Measurements from ENCODE around the gene NXN. TPM values are rescaled to one million over a fixed set of nuclear protein-coding genes. Genes with fewer than 3 reads are reported as not detected.
"Not testable (repeated sequence)": the region's sequence is repeated elsewhere in the genome, so short reads cannot be mapped to it uniquely, and the experiment has no call there.

Gene NXN
- total RNA-seq, 3 donors from 2014 or later = 0.18 to 0.49 (median 0.18) TPM

DNA sequence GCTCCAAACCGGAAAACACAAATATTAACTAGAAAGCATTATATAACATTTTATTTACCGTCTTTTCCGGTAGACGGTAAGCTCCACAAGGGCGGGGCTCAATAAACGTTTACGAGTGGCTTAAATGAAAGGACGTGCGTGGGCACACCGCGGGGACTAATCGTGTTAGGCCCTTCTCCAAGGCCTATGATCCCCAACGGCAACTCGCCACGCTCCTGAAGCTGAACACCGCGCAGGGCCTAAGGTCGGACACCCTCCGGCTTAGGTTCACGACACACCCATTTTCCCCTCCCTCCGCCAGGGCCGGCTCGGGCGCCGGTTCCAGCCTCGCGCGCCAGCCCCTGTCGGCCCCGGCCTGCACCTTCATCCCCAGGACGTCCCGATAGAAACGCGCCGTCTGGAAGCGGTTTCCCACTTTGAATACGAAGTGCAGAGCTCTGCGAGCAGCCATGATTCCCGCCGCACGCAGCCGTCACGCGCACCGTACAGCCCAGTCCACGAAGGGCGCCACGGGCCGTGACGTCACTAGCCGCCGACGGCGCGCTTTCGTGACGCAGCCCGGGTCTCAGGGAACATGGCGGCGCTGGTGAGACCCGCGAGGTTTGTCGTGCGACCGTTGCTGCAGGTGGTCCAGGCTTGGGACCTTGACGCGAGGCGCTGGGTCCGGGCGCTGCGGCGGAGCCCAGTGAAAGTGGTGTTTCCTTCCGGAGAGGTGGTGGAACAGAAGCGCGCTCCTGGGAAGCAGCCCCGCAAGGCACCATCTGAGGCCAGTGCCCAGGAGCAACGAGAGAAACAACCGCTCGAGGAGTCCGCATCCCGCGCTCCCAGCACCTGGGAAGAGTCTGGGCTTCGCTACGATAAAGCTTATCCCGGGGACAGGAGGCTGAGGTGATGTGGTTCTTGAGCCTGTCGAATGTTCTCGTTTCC, 197.5 kb downstream of the NXN start, which contains the start of the genes GLOD4 and MRM3:
Gene GLOD4, minus strand, starts transcription at position 476 of the 927 bp plus-strand sequence. Its CDS starts 25 bp downstream, at position 451.
Gene MRM3, plus strand, starts transcription at position 549 of the 927 bp plus-strand sequence. Its CDS starts 26 bp downstream, at position 575.
- peak; percentile 95 for DNase-seq
- peaks cover 19% of the 10 kb centered on the region for H3K36me3 Mint-ChIP-seq (ENCODE audit: insufficient read depth)
- peaks cover 31% of the 10 kb centered on the region for H3K4me1 Mint-ChIP-seq (ENCODE audit: low read depth)
- H3K27me3 Mint-ChIP-seq (ENCODE audit: low read depth) = no peaks in the 10 kb centered on the region
- peak; percentile 95 to 96 for ATAC-seq
- peak within 1 kb of the TSS; percentile 97 for H3K4me3 Mint-ChIP-seq
- H3K9me3 Mint-ChIP-seq = no peaks in the 10 kb centered on the region

DNA sequence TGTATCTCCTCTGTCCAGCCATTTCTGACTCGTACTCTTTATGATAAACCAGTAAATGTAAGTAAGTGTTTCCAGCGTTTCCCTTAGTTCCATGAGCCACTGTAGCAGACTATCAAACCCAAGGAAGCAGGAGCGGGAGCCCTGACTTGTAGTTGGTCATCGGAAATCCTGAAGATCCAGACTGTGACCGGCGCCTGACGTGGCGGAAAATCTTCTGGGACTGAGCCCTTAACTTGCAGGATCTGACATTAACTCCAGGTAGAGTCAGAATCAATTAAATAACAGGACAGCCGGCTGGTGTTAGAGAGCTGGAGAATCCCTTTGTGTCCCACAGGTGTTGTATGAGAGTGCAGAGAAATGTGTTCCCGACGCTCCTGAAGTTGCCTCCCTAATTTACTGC, 201.5 kb downstream of the NXN start:
- Mint-ChIP-seq H3K4me1 (ENCODE audit: low read depth) (peaks cover 24% of the 10 kb centered on the region), H3K27me3 (ENCODE audit: low read depth) (no peaks in the 10 kb centered on the region), H3K9me3 (no peaks in the 10 kb centered on the region), H3K36me3 (ENCODE audit: insufficient read depth) (peaks cover 38% of the 10 kb centered on the region), H3K4me3 (no peak overlapping the region)
- no peak for ATAC-seq
- DNase-seq = no peak

GRCh38 chr17:774313-774584, 205.3 kb downstream of the NXN start:
- ATAC-seq = no peak
- peaks cover 52% of the 10 kb centered on the region for H3K36me3 Mint-ChIP-seq (ENCODE audit: insufficient read depth)
- H3K27me3 Mint-ChIP-seq (ENCODE audit: low read depth) = no peaks in the 10 kb centered on the region
- no peak overlapping the region for H3K4me3 Mint-ChIP-seq
- no peak for DNase-seq
- peaks cover 14% of the 10 kb centered on the region for H3K4me1 Mint-ChIP-seq (ENCODE audit: low read depth)
- H3K9me3 Mint-ChIP-seq = no peaks in the 10 kb centered on the region

DNA sequence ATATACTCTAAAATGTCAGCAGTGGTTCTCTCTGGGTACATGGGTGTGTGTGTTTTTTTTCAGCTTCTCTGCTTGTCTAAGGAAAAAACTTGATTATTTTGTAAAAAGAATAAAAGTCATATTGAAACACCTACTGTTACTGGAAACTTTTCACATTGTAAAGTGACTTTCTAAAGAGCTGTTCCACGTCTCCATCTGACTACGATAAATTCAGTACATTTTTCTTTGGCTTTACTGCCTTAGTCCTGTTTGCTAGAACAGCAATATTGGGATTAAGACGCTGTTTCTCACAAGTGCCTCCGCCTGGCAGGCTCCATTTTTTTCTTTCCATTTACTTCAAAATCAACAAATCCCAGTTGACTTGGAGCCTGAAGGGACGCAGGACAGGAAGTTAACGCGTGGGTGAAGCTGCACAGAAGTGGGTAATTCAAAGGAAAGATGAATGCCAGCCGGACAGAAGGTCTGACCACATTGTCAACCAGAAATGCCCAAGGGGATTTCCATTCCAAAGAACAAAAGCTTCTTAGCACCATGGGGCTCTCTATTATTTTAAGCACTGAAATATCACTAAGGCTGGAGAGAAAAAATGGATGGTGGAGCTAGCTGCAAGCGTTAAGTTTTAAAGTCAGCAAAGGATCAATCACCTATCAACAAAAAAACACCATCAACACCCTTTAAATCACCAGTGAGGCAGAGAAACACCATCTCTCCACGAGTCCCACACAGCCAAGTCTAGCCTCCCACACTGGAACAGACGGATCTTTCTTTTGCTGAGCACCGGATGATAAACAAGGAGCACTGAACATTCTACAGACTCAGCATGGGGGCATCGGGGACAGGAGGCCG, 205.9 kb downstream of the NXN start:
- Mint-ChIP-seq H3K4me3 (no peak overlapping the region), H3K36me3 (ENCODE audit: insufficient read depth) (peaks cover 55% of the 10 kb centered on the region), H3K4me1 (ENCODE audit: low read depth) (peaks cover 14% of the 10 kb centered on the region), H3K9me3 (no peaks in the 10 kb centered on the region), H3K27me3 (ENCODE audit: low read depth) (no peaks in the 10 kb centered on the region)
- ATAC-seq = no peak
- DNase-seq = no peak

DNA sequence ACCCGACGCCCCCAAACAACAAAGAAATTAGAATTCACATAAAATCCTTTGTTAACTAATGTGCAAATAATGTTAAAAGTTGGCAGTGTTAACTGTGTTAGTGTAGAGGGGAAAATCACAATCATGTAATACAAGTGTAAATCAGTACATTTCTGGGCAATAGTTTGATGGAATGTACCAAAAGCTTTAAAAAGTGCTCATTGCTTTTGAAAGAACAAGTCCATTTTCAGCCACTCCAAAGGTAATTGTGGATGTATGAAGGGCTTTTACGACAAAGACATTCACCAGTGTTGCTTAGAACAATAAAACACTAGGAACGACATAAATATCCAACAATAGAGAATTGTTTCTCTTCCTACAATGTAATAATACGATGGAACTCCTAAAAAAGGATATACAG, 206.6 kb downstream of the NXN start:
- peaks cover 51% of the 10 kb centered on the region for H3K36me3 Mint-ChIP-seq (ENCODE audit: insufficient read depth)
- H3K27me3 Mint-ChIP-seq (ENCODE audit: low read depth) = no peaks in the 10 kb centered on the region

GRCh38 chr17:767076-767475, 212.5 kb downstream of the NXN start:
- Mint-ChIP-seq H3K27me3 (ENCODE audit: low read depth) (no peaks in the 10 kb centered on the region), H3K4me3 (no peak overlapping the region), H3K4me1 (ENCODE audit: low read depth) (no peaks in the 10 kb centered on the region), H3K36me3 (ENCODE audit: insufficient read depth) (peaks cover 32% of the 10 kb centered on the region), H3K9me3 (no peaks in the 10 kb centered on the region)
- ATAC-seq (no peak), DNase-seq (no peak)

More for the DNA sequence above, 206.6 kb downstream of the NXN start:
- Mint-ChIP-seq H3K9me3 (no peaks in the 10 kb centered on the region), H3K4me1 (ENCODE audit: low read depth) (peaks cover 14% of the 10 kb centered on the region), H3K4me3 (no peak overlapping the region)
- DNase-seq (no peak), ATAC-seq (no peak)

GRCh38 chr17:760371-760770, 219.2 kb downstream of the NXN start:
- no peaks in the 10 kb centered on the region for H3K27me3 Mint-ChIP-seq (ENCODE audit: low read depth)
- H3K4me3 Mint-ChIP-seq = no peak overlapping the region
- no peak for ATAC-seq
- no peaks in the 10 kb centered on the region for H3K4me1 Mint-ChIP-seq (ENCODE audit: low read depth)
- H3K9me3 Mint-ChIP-seq = no peaks in the 10 kb centered on the region
- peaks cover 22% of the 10 kb centered on the region for H3K36me3 Mint-ChIP-seq (ENCODE audit: insufficient read depth)
- no peak for DNase-seq

- H3K4me3 Mint-ChIP-seq = no peak overlapping the region
- no peaks in the 10 kb centered on the region for H3K4me1 Mint-ChIP-seq (ENCODE audit: low read depth)
- H3K27me3 Mint-ChIP-seq (ENCODE audit: low read depth) = no peaks in the 10 kb centered on the region
- no peak for ATAC-seq
- H3K9me3 Mint-ChIP-seq = no peaks in the 10 kb centered on the region
- no peak for DNase-seq
- peaks cover 18% of the 10 kb centered on the region for H3K36me3 Mint-ChIP-seq (ENCODE audit: insufficient read depth)
These were observed 219.6 kb downstream of the NXN start for GRCh38 chr17:759964-760363.

DNA sequence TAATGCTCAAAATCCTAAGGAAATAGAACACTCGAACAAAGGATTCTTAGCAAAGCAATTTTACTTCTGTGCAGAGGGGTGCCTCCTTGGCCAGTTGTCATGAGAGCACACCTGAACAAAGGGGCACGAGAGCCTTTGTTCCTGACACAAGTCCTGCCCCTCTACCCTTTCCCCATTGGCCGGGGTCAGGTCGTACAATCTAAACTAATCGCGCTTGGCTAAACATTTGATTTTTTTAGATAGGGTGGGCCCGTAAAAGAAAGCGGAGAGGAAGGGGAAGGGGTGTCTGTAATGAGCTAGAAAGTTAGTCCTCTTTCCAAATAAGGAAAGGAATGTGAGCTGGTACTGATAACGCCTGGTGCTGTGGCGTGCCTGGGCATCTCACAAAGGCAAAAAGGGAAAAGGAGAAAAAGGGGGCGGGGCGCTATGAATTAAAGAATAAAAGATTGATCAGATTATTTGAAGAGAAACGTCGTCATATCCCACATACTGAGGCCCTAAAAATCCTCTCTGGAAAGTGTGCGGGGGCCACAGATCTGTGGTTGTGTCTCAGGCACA, 223.5 kb downstream of the NXN start:
- not testable (repeated sequence) for DNase-seq, H3K4me3 Mint-ChIP-seq

DNA sequence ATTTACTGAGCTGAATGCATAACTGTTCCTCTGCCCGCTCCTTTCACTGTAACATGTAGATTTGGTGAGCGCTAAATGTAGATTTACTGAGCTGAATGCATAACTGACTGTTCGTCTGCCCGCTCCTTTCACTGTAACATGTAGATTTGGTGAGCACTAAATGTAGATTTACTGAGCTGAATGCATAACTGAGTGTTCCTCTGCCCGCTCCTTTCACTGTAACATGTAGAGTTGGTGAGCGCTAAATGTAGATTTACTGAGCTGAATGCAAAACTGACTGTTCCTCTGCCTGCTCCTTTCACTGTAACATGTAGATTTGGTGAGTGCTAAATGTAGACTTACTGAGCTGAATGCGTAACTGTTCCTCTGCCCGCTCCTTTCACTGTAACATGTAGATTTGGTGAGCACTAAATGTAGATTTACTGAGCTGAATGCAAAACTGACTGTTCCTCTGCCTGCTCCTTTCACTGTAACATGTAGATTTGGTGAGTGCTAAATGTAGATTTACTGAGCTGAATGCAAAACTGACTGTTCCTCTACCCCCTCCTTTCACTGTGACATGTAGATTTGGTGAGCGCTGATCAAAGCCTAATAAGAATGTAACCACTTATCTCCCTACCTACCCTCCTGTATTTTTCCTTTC, 224.1 kb downstream of the NXN start:
- H3K9me3 Mint-ChIP-seq; H3K27me3 Mint-ChIP-seq (ENCODE audit: low read depth); ATAC-seq; H3K4me3 Mint-ChIP-seq; DNase-seq; H3K36me3 Mint-ChIP-seq (ENCODE audit: insufficient read depth): not testable (repeated sequence)
- peaks cover 21% of the 10 kb centered on the region for H3K4me1 Mint-ChIP-seq (ENCODE audit: low read depth)

More for the DNA sequence above, 223.5 kb downstream of the NXN start:
- not testable (repeated sequence) for H3K27me3 Mint-ChIP-seq (ENCODE audit: low read depth); ATAC-seq; H3K36me3 Mint-ChIP-seq (ENCODE audit: insufficient read depth); H3K9me3 Mint-ChIP-seq
- peaks cover 14% of the 10 kb centered on the region for H3K4me1 Mint-ChIP-seq (ENCODE audit: low read depth)

- peaks cover 34% of the 10 kb centered on the region for H3K4me1 Mint-ChIP-seq (ENCODE audit: low read depth)
- ATAC-seq = no peak
- peaks cover 10% of the 10 kb centered on the region for H3K36me3 Mint-ChIP-seq (ENCODE audit: insufficient read depth)
- H3K27me3 Mint-ChIP-seq (ENCODE audit: low read depth) = no peaks in the 10 kb centered on the region
- H3K9me3 Mint-ChIP-seq = no peaks in the 10 kb centered on the region
- H3K4me3 Mint-ChIP-seq = peak overlapping the region; percentile 71
- no peak for DNase-seq
These were observed 226.2 kb downstream of the NXN start for GRCh38 chr17:753418-753817.

- H3K9me3 Mint-ChIP-seq = no peaks in the 10 kb centered on the region
- no peaks in the 10 kb centered on the region for H3K27me3 Mint-ChIP-seq (ENCODE audit: low read depth)
- peaks cover 17% of the 10 kb centered on the region for H3K36me3 Mint-ChIP-seq (ENCODE audit: insufficient read depth)
- no peak for DNase-seq
- peak; percentile 9 to 11 for ATAC-seq
- peaks cover 40% of the 10 kb centered on the region for H3K4me1 Mint-ChIP-seq (ENCODE audit: low read depth)
- H3K4me3 Mint-ChIP-seq = peak overlapping the region; percentile 98
These were observed 226.9 kb downstream of the NXN start for GRCh38 chr17:752620-753219.

DNA sequence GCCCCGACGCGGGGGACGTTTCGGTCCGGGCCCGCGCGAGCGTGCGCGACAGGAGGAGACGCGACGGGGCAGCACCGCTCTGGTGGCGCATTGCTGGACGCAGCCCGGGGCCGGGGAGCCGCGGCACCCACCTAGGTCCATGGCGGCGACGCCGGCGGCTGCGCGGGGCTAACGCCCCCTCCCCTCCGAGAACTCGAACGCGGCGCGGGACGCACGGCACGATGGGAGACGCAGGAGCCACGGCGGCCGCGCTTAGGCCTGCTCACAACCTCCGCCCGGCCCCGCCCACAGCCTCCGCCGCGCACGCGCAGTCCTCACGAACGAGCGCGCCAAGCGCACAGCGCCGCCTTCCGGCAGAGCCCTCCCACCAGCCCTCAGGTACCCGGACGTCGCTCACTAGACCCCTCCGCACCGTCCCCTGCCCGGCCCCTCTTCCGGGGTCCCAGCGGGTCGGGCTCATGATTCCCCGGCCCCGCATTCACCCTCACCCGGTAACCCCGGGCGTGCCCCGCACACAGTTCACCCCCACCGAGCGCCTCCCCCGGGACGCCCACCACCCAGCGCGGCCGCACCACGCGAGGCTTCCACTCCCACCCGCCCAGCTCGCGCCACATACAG, 227.5 kb downstream of the NXN start, which contains the start of gene GEMIN4:
Gene GEMIN4, minus strand, starts transcription at position 263 of the 618 bp plus-strand sequence. Its CDS starts 122 bp downstream, at position 141.
- Mint-ChIP-seq H3K36me3 (ENCODE audit: insufficient read depth) (peaks cover 17% of the 10 kb centered on the region), H3K4me1 (ENCODE audit: low read depth) (peaks cover 40% of the 10 kb centered on the region), H3K4me3 (peak within 1 kb of the TSS; percentile 98), H3K9me3 (no peaks in the 10 kb centered on the region), H3K27me3 (ENCODE audit: low read depth) (no peaks in the 10 kb centered on the region)
- DNase-seq (peak; percentile 99), ATAC-seq (peak; percentile 85 to 89)

Measured in activated T-cell treated with anti-CD3 and anti-CD28 coated beads, Interleukin-2, amount 50 U/mL, for 4 hours (primary cell).